GM21381 (cell line): ENCODE results near the gene PAPOLB.

ENCODE experiments used
- ATAC-seq: cut with Tn5 transposase; IDR thresholded peaks from one replicate; pipeline ENCODE4 v1.9.1; 2021; ENCODE audit warnings: mild to moderate bottlenecking, moderate library complexity; ENCODE audit not compliant: unreplicated experiment

PAPOLB gene

DNA sequence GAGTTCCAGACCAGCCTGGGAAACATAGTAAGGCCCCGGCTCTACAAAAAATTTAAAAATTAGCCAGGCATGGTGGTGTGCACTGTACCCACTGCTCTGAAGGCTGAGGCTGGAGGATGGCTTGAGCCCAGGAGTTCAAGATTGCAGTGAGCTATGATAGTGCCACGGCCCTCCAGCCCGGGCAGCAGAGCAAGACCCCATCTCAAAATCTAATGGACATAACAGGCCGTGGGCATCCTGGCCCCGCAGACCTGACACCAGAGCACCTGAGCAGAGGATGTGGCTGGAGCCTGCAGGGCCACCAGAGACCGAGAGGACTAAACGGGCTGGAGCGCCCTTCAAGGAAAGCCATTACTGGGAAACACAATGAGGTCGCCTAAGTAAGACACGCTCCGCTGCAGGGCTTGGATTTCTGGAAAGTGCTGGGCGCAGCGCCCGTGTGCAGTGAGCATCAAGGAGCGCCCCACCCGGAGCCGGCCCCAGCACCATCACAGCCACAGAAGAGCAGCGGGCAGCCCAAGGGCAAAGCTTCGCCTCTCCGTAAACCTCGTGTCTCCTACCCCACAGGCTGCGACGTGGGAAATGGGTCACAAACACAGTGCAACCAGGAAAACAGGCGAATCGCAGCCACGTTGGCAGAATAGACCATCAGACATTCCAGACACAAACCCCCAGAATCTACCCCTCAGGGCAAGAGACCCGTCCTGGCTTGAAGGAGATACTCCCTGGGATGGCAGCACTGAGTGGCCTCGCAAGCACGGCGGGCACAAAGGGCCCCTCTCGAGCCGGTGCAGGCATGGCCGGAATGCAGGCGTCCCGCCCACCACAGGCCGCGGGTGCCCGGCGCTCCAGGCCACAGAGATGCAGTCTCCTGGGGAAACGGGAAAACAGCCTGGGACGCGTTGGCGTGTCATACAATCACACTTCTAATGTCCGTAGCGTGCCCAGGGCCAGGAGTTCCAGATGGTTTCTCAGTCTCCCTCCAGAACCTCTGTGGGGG lies 16.8 kb upstream of the PAPOLB start:
- no peak for ATAC-seq

- ATAC-seq, result no peak
Measured at GRCh38 chr7:4876586-4876985, 14.8 kb upstream of the PAPOLB start.

GRCh38 chr7:4875391-4875790 lies 13.6 kb upstream of the PAPOLB start:
- no peak for ATAC-seq

- no peak for ATAC-seq
Measured at GRCh38 chr7:4873071-4873944, 11.5 kb upstream of the PAPOLB start.

DNA sequence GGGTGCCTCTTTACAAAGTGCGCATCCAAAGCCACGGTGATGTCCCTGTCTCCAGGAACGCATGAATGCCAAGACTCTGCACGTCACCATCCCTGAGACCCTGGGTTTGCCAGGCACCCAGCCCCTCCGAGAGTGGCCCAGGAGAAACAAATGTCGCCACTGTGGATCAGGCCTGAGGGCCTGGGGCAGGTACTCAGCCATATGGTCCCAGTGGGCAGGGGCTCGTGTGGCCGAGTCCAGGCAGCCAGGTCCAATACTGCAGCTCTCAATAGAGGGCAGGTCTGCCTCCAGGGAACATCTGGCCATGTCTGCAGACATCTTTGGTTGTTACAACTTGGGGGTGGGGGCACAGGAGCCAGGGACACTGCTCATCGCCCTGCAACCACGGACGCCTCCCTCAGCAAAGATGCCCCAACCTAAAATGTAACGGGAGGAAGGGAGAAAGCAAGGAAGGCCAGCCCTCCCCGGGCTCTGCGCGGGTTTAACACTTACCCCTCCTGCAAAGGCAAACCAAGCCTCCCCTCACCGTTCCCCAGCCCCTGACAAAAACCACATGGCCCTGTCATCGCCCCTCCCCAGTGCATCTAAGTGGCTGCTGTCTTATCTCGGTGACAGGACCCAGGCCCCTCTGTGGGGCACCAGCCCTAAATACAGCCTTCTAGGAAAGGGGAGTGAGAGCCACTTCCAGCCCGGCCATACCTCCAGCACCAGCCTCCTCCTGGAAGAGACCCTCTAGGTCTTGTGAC lies 10.3 kb upstream of the PAPOLB start:
- ATAC-seq, result no peak

- ATAC-seq, result no peak
Measured at GRCh38 chr7:4871056-4871680, 9.3 kb upstream of the PAPOLB start.

- ATAC-seq, result no peak
Measured at GRCh38 chr7:4868493-4868892, 6.7 kb upstream of the PAPOLB start.

DNA sequence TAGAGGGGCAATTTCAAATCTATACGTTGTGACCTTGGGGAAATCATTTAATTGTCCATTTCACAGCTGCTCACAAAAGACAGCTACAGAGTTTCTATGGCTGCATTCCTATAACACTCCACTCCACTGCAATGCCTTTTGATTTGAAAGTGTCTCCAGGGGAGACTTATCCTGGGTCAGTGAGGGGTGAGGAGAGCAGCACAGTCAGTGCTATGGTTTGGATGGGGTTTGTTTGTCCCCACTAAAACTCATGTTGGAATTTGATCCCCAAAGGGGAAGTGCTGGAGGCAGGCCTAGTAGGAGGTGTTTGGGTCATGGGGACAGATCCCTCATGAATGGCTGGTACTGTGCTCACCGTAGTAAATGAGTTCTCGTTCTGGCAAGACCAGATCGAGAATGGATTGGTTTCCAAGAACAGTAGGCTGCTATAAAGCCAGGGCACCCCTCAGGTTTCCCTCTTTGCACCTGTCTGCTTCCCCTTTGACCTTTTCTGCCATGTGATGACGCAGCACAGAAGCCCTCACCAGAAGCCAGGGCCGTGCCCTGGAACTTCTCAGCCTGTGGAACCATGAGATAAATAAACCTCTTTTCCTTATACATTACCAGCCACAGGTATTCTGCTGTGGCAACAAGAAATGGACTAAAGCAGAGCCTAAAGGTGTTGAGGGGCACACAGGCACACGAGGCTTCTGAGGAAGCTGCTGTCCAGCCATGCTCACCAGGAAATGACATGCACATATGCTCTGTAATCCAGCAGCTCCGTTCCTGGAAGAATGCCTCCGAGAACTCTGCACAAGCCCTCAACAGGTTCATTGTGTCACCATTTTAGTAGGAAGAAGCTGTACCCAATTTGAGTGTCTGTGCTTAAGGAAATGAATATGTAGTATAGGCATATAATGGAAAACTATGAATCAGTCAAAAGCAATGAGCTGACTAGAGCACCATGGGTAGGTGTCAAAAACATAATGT lies 5.0 kb upstream of the PAPOLB start:
- ATAC-seq, result no peak

DNA sequence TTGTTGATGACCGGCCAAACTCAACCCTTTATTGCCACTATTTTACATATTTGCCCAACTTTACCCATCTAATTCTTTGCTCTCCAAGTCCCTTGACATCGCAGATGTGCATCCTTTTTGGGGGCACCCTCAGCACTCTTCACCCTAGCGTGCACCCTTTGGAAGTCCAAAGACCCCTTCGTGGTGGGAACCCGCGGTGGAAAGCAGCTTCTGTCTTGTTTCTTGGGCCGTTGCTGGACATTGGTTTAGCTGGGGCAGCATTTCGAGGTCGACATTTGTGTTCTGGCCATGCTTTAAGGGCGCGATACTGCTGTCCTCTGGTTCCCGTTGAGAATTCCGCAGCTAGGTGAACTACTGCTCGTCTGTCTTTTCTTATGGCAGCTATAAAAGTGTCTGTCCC lies 326 bp upstream of the PAPOLB start:
- no peak for ATAC-seq

- ATAC-seq, result no peak
Measured at GRCh38 chr7:4861227-4861626, 603 bp downstream of the PAPOLB start.

- ATAC-seq, result no peak
Measured at GRCh38 chr7:4857189-4857588, 4.6 kb downstream of the PAPOLB start.

- ATAC-seq, result no peak
Measured at GRCh38 chr7:4856336-4857057, 5.3 kb downstream of the PAPOLB start.

- ATAC-seq, result no peak
Measured at GRCh38 chr7:4854916-4855315, 6.9 kb downstream of the PAPOLB start.

GRCh38 chr7:4851459-4852422 lies 10.1 kb downstream of the PAPOLB start:
- no peak for ATAC-seq

- no peak for ATAC-seq
Measured at GRCh38 chr7:4850262-4850795, 11.5 kb downstream of the PAPOLB start.

DNA sequence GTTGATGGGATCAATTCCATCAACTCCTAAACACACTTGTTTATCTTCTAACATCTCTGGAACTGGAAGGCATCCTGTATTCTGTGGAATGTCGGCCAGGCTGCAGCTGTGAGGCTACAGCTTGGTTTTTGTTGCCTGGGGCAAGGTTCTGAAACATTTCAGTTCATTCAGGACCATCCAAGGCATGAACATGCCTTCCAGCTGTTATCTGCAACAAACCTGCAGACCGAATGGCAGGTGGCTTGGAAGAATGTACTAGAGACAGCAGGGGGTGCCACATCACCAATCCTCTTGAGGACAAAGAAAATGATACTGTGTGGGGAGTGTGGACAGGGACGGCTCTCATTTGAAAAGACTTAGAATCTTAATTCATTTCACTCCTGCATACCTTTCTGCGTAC lies 12.4 kb downstream of the PAPOLB start:
- no peak for ATAC-seq

- ATAC-seq, result no peak
Measured at GRCh38 chr7:4845740-4846142, 16.1 kb downstream of the PAPOLB start.
